Inflammatory macrophage treated with lipopolysaccharide for 1 hour (primary cell): ENCODE results near the gene TMEM214.

Experiments used
- DNase-seq, 2 donors: peaks; one replicate each; pipeline ENCODE4 v3.0.0-alpha.2; 2020 to 2022

The TMEM214 gene

GRCh38 chr2:27040282-27040681 is 7.5 kb downstream of the TMEM214 start:
- DNase-seq = no peak

GRCh38 chr2:27041752-27042151 is 9.0 kb downstream of the TMEM214 start:
- no peak for DNase-seq

- DNase-seq = no peak
Observed at GRCh38 chr2:27042159-27042661, 9.4 kb downstream of the TMEM214 start.

- no peak for DNase-seq
Observed at GRCh38 chr2:27042985-27043634, 10.3 kb downstream of the TMEM214 start.

- peak; percentile 41 to 47 for DNase-seq
Observed at GRCh38 chr2:27049422-27050280, 16.9 kb downstream of the TMEM214 start.

- DNase-seq = peak; percentile 94 to 99
Observed at GRCh38 chr2:27050281-27050995, 17.7 kb downstream of the TMEM214 start.

- peak; percentile 83 to 97 for DNase-seq
Observed at GRCh38 chr2:27050996-27051901, 18.5 kb downstream of the TMEM214 start, which contains the start of gene AGBL5. AGBL5 (plus strand) TSS chr2:27051668; CDS start chr2:27052959, 1,291 bp downstream.

- DNase-seq = no peak
Observed at GRCh38 chr2:27051902-27052645, 19.3 kb downstream of the TMEM214 start.

GRCh38 chr2:27053321-27053720 is 20.6 kb downstream of the TMEM214 start:
- DNase-seq = no peak

GRCh38 chr2:27053776-27054175 is 21.0 kb downstream of the TMEM214 start:
- DNase-seq = no peak

GRCh38 chr2:27054721-27055120 is 22.0 kb downstream of the TMEM214 start:
- DNase-seq = no peak

GRCh38 chr2:27057184-27057583 is 24.4 kb downstream of the TMEM214 start:
- no peak for DNase-seq

- DNase-seq = no peak
Observed at GRCh38 chr2:27058210-27058609, 25.4 kb downstream of the TMEM214 start.

- no peak for DNase-seq
Observed at GRCh38 chr2:27059141-27059820, 26.5 kb downstream of the TMEM214 start.

GRCh38 chr2:27060323-27060722 is 27.6 kb downstream of the TMEM214 start:
- no peak for DNase-seq

- DNase-seq = no peak
Observed at GRCh38 chr2:27065128-27065527, 32.4 kb downstream of the TMEM214 start.

GRCh38 chr2:27067385-27067784 is 34.6 kb downstream of the TMEM214 start:
- no peak for DNase-seq

GRCh38 chr2:27069436-27069835 is 36.7 kb downstream of the TMEM214 start:
- no peak for DNase-seq

GRCh38 chr2:27069961-27070618 is 37.3 kb downstream of the TMEM214 start:
- no peak for DNase-seq

- no peak for DNase-seq
Observed at GRCh38 chr2:27070653-27071276, 38.0 kb downstream of the TMEM214 start.
